Measurements from ENCODE around the gene CMTR1. TPM values are rescaled to one million over a fixed set of nuclear protein-coding genes. Genes with fewer than 3 reads are reported as not detected.
A peak's percentile ranks its signal among the peaks of the same experiment; 100 is the strongest.

Gene CMTR1
- total RNA-seq, 2 donors from 2014 or later, result 20.3 to 24.4 TPM

DNA sequence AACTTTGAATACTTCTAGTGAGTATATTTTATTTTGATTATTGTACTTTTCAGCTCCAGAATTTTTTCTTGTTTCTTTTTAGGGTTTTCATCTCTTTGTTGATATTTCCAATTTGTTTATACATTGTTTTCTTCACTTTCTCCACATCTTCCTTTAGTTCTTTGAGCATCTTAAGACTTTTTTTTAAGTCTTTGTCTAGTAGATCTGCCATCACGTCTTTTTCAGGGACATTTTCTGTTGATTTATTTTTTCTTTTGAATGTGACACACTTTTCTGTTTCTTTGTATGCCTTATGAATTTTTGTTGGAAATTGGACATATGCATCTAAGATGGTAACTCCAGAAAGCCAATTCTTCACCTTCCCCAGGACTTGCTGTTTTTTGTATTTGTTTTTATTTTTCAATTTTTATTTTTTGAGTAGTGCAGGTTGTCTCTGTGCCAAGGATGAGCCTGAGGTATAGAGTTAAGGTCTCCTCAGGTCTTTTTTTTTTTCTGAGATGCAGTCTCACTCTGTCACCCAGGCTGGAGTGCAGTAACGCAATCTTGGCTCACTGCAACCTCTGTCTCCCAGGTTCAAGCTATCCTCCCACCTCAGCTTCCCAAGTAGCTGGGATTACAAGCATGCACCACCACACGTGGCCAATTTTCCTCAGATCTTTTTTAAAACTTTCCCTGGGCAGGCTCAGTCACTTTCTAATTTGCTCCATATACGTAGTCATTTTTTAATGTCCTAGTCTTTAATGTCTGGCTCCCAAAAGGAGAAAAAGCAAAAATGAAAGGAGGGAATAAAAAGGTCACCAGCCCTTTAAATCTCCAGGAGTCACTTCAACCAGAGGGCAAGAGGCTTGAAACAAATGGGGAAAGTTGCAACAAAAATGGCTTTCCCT lies 6.7 kb upstream of the CMTR1 start:
- no peak overlapping the region for H3K27ac ChIP-seq
- H3K4me3 ChIP-seq, result no peak overlapping the region
- H3K9me3 ChIP-seq, result no peaks in the 10 kb centered on the region
- DNase-seq, result no peak
- no peaks in the 10 kb centered on the region for H3K36me3 ChIP-seq
- intact Hi-C loops (cut with DNase I), result no loop called here
- no peaks in the 10 kb centered on the region for H3K4me1 ChIP-seq
- H3K9ac ChIP-seq (ENCODE audit: low read depth in 2 of 2, low read length in 2 of 2), result no peak overlapping the region
- TF ChIP-seq, protein P1, sequence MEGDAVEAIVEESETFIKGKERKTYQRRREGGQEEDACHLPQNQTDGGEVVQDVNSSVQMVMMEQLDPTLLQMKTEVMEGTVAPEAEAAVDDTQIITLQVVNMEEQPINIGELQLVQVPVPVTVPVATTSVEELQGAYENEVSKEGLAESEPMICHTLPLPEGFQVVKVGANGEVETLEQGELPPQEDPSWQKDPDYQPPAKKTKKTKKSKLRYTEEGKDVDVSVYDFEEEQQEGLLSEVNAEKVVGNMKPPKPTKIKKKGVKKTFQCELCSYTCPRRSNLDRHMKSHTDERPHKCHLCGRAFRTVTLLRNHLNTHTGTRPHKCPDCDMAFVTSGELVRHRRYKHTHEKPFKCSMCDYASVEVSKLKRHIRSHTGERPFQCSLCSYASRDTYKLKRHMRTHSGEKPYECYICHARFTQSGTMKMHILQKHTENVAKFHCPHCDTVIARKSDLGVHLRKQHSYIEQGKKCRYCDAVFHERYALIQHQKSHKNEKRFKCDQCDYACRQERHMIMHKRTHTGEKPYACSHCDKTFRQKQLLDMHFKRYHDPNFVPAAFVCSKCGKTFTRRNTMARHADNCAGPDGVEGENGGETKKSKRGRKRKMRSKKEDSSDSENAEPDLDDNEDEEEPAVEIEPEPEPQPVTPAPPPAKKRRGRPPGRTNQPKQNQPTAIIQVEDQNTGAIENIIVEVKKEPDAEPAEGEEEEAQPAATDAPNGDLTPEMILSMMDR (IDR thresholded peaks at IDR 0.05), result no peak
- no peaks in the 10 kb centered on the region for H3K27me3 ChIP-seq

DNA sequence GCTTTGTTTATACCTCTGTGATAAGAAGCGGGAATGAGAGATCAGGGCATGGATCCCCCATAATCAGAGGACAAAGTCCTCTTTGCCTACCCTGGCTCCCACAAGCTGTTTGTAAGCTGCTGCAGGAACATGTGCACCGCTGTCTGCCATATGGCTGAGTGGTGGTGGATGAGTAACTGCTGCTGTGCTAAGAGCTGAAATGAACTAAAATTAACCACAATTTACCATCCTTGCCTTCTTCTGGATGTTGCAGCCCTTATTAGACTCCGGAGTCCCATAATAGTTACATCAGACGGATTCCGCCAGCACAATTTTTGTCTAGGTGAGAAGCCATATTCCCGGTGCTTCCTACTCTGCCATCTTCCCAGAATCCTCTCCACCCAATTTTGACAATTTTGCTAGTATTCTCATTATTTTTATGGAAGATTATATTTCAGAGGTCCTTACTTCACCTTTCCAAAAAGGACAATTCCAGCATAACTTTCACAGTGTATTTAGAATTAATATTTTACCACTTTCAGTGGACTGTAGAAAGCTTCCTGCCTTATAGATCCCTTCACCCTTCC lies 6.0 kb upstream of the CMTR1 start:
- no peak overlapping the region for H3K27ac ChIP-seq
- H3K9ac ChIP-seq (ENCODE audit: low read depth in 2 of 2, low read length in 2 of 2), result no peak overlapping the region
- no peaks in the 10 kb centered on the region for H3K9me3 ChIP-seq
- no peak for DNase-seq
- TF ChIP-seq, protein P1 (IDR thresholded peaks at IDR 0.05), result no peak
- H3K36me3 ChIP-seq, result no peaks in the 10 kb centered on the region
- H3K4me3 ChIP-seq, result no peak overlapping the region
- intact Hi-C loops (cut with DNase I), result no loop called here
- H3K27me3 ChIP-seq, result no peaks in the 10 kb centered on the region
- H3K4me1 ChIP-seq, result no peaks in the 10 kb centered on the region

DNA sequence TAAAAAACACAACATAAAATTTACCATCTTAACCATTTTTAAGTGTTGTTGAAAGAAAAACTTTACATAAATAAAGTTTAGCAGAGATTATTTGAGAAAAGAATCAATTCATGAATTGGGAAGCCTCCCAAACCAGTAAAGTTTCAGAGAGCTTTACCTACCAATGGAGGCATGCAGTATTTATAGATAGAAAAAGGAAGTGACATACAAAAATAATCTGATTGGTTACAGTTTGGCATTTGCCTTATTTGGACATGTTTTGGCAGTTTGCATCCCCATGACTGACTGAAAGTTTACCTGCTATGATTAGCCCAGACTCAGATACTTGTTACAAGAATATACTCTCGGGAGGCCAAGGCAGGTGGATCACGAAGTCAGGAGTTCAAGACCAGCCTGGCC lies 3.7 kb upstream of the CMTR1 start:
- H3K9ac ChIP-seq (ENCODE audit: low read depth in 2 of 2, low read length in 2 of 2), result no peak overlapping the region
- no peaks in the 10 kb centered on the region for H3K36me3 ChIP-seq
- H3K4me1 ChIP-seq, result peaks cover 5% of the 10 kb centered on the region
- intact Hi-C loops (cut with DNase I), result no loop called here
- no peaks in the 10 kb centered on the region for H3K9me3 ChIP-seq
- H3K4me3 ChIP-seq, result no peak overlapping the region
- no peaks in the 10 kb centered on the region for H3K27me3 ChIP-seq
- TF ChIP-seq, protein P1 (IDR thresholded peaks at IDR 0.05), result no peak
- no peak for DNase-seq
- no peak overlapping the region for H3K27ac ChIP-seq

DNA sequence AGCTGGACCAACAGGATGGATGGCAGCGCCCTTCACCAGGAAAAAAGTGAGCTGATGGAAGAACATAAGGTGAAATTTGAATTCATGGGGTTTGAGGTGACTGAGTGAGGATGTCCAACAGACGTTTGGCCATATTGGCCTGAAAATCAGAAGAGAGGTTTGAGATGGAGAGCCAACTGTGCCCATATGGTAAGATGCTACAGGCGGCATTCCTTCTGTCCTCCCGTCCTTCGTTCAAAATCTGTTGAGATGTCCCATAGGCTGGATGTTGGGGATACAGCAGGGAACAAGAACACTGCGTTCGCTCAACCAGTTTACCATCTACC lies 468 bp upstream of the CMTR1 start:
- TF ChIP-seq, protein P1 (IDR thresholded peaks at IDR 0.05), result no peak
- peak overlapping the region; percentile 84 for H3K27ac ChIP-seq
- peaks cover 7% of the 10 kb centered on the region for H3K4me1 ChIP-seq
- intact Hi-C loops (cut with DNase I), result no loop called here
- peaks cover under 1% of the 10 kb centered on the region for H3K36me3 ChIP-seq
- H3K9ac ChIP-seq (ENCODE audit: low read depth in 2 of 2, low read length in 2 of 2), result peak overlapping the region; percentile 31 to 93
- H3K9me3 ChIP-seq, result no peaks in the 10 kb centered on the region
- DNase-seq, result no peak
- H3K4me3 ChIP-seq, result peak overlapping the region; percentile 86
- H3K27me3 ChIP-seq, result no peaks in the 10 kb centered on the region

DNA sequence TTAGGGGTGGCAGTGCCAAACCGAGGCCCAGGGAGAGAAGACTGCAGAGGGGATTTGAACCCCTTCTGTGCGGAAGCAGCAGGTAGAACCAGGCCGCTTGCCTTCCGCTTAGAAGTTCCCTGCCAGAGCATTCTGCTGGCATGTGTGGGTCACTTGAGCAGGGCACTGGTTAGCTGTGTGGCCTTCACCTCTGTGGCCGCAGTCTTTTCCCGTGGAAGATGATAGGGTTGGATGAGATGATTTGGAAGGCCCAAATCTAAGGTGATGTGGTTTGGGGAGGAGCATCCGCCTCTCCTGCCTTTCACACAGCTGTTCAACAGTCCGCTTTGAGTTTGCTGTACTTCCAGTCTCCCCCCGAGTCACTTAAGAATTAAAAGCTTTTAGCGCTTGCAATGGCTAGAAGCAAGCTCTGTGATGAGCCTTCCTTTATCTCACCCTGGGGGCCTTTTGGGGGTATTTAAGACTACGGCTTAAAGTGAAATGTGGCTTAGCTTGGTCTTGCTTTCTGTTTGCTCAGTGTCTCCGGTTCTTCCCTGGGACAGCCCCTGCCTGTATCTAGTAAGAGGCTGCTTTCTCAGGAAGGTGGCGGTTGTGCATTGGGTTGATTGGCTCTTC lies 743 bp downstream of the CMTR1 start:
- H3K36me3 ChIP-seq, result peaks cover 5% of the 10 kb centered on the region
- no peak for DNase-seq
- peak overlapping the region; percentile 92 to 93 for H3K9ac ChIP-seq (ENCODE audit: low read depth in 2 of 2, low read length in 2 of 2)
- H3K4me1 ChIP-seq, result peaks cover 7% of the 10 kb centered on the region
- H3K27me3 ChIP-seq, result no peaks in the 10 kb centered on the region
- intact Hi-C loops (cut with DNase I), result no loop called here
- TF ChIP-seq, protein P1 (IDR thresholded peaks at IDR 0.05), result no peak
- H3K4me3 ChIP-seq, result peak overlapping the region; percentile 86
- H3K9me3 ChIP-seq, result no peaks in the 10 kb centered on the region
- H3K27ac ChIP-seq, result peak overlapping the region; percentile 84

Data from colonic mucosa (tissue), 4 donors.